IMR-90 (cell line): ENCODE results near the gene RFPL1. TPM values are rescaled to one million over a fixed set of nuclear protein-coding genes. Genes with fewer than 3 reads are reported as not detected.

Experiments used
- ATAC-seq: fragments of 200-7000 bp; cut with Tn5 transposase; 2 replicates; pipeline ENCODE4 v1.9.1; 2020; ENCODE audit warnings: low read depth, mild to moderate bottlenecking, moderate library complexity
- BruUV-seq: library from RNA; stranded (reverse); fragments of 400-500 nt; replicated peaks from 2 replicates; lab custom pipeline; 2021; lab: Mats Ljungman, UMichigan
- CTCF ChIA-PET: fragments of 300-600 bp; formaldehyde crosslinking; extraction: SDS; loops from one replicate; lab custom pipeline; 2021; ENCODE audit warnings: antibody characterized with exemption; lab: Yijun Ruan, JAX
- POLR2A ChIA-PET: fragments of 300-600 bp; sonication (Branson Sonifier 250); formaldehyde crosslinking; loops from one replicate; lab custom pipeline; 2022; ENCODE audit warnings: antibody characterized with exemption; ENCODE audit not compliant: unreplicated experiment; lab: Charles Lee
- DNase-seq: peaks from one replicate; pipeline ENCODE4 v3.0.0; 2013
- H2AFZ ChIP-seq: replicated peaks from 2 replicates; pipeline ENCODE3; 2013; ENCODE audit warnings: low read length, mild to moderate bottlenecking; ENCODE audit not compliant: poor library complexity
- H2AK5ac ChIP-seq: 2 replicates; pipeline ENCODE4 v1.6.1; 2013; ENCODE audit warnings: low read depth, low read length, inconsistent platforms
- H2AK9ac ChIP-seq: replicated peaks from 2 replicates; pipeline ENCODE3; 2013; ENCODE audit warnings: mild to moderate bottlenecking, low read depth, low read length, moderate library complexity; ENCODE audit not compliant: poor library complexity
- H2BK120ac ChIP-seq: 2 replicates; pipeline ENCODE4 v1.6.1; 2013; ENCODE audit warnings: low read depth, low read length, inconsistent platforms
- H2BK15ac ChIP-seq: 3 replicates; pipeline ENCODE4 v1.6.1; 2013; ENCODE audit warnings: low read depth, low read length, inconsistent platforms
- H2BK20ac ChIP-seq: 2 replicates; pipeline ENCODE4 v1.6.1; 2013; ENCODE audit warnings: low read depth, mild to moderate bottlenecking, inconsistent platforms, low read length, moderate library complexity
- H2BK5ac ChIP-seq: 2 replicates; pipeline ENCODE4 v1.6.1; 2013; ENCODE audit warnings: mild to moderate bottlenecking, low read depth, low read length, inconsistent platforms; ENCODE audit not compliant: poor library complexity, severe bottlenecking
- H3K14ac ChIP-seq: replicated peaks from 2 replicates; pipeline ENCODE4 v1.6.1; 2013; ENCODE audit warnings: low read depth, low read length, inconsistent platforms
- H3K18ac ChIP-seq: 2 replicates; pipeline ENCODE4 v1.6.1; 2013; ENCODE audit warnings: low read depth, low read length, control low read depth
- H3K23ac ChIP-seq: 2 replicates; pipeline ENCODE4 v1.6.1; 2013; ENCODE audit warnings: low read depth, low read length, inconsistent platforms
- H3K27ac ChIP-seq: 2 replicates; pipeline ENCODE4 v1.5.1; 2013; ENCODE audit warnings: mild to moderate bottlenecking, control low read depth, low read length; ENCODE audit not compliant: insufficient read depth
- H3K27me3 ChIP-seq: 2 replicates; pipeline ENCODE4 v1.6.1; 2013; ENCODE audit warnings: low read length; ENCODE audit not compliant: control insufficient read depth, insufficient read depth
- H3K36me3 ChIP-seq: 2 replicates; pipeline ENCODE4 v1.6.1; 2013; ENCODE audit warnings: low read length, mixed read lengths; ENCODE audit not compliant: control insufficient read depth, insufficient read depth
- H3K4ac ChIP-seq: 2 replicates; pipeline ENCODE4 v1.6.1; 2013; ENCODE audit warnings: low read depth, low read length, inconsistent platforms
- H3K4me1 ChIP-seq: 2 replicates; pipeline ENCODE4 v1.6.1; 2013; ENCODE audit warnings: low read length, mixed read lengths; ENCODE audit not compliant: control insufficient read depth, insufficient read depth
- H3K4me2 ChIP-seq: 2 replicates; pipeline ENCODE4 v1.6.1; 2013; ENCODE audit warnings: low read depth, mild to moderate bottlenecking, control low read depth, low read length, moderate library complexity
- H3K4me3 ChIP-seq: 2 replicates; pipeline ENCODE4 v1.5.1; 2013; ENCODE audit warnings: low read depth, mild to moderate bottlenecking, control low read depth, low read length, moderate library complexity; ENCODE audit not compliant: insufficient read depth
- H3K56ac ChIP-seq: 2 replicates; pipeline ENCODE4 v1.6.1; 2013; ENCODE audit warnings: low read length, inconsistent platforms; ENCODE audit not compliant: insufficient read depth; ENCODE audit errors: extremely low read depth
- H3K79me1 ChIP-seq, 2 experiments: 2 replicates each; pipeline ENCODE4 v1.6.1; 2013; ENCODE audit warnings: low read length in 2 of 2, inconsistent platforms in 1 of 2, low read depth in 1 of 2
- H3K9ac ChIP-seq: 2 replicates; pipeline ENCODE4 v1.6.1; 2013; ENCODE audit warnings: low read depth, low read length, control low read depth
- H3K9me1 ChIP-seq: 2 replicates; pipeline ENCODE4 v1.6.1; 2013; ENCODE audit warnings: low read length, inconsistent platforms; ENCODE audit not compliant: insufficient read depth
- H3K9me3 ChIP-seq: 2 replicates; pipeline ENCODE4 v1.6.1; 2013; ENCODE audit warnings: low read length; ENCODE audit not compliant: control insufficient read depth, insufficient read depth
- H4K20me1 ChIP-seq: 2 replicates; pipeline ENCODE4 v1.6.1; 2013; ENCODE audit warnings: low read length, inconsistent platforms; ENCODE audit not compliant: insufficient read depth
- H4K5ac ChIP-seq: 2 replicates; pipeline ENCODE4 v1.6.1; 2013; ENCODE audit warnings: mild to moderate bottlenecking, low read depth, low read length, control low read depth
- H4K8ac ChIP-seq, 2 experiments: 2 replicates each; pipeline ENCODE4 v1.6.1; 2013; ENCODE audit warnings: low read depth in 2 of 2, low read length in 2 of 2, control low read depth in 1 of 2, inconsistent platforms in 1 of 2
- H4K91ac ChIP-seq: 2 replicates; pipeline ENCODE4 v1.6.1; 2013; ENCODE audit warnings: low read depth, low read length, inconsistent platforms; ENCODE audit not compliant: insufficient read depth
- BHLHE40 ChIP-seq: fragments of 150-350 bp; IDR thresholded peaks from 2 replicates; pipeline ENCODE4 v1.6.1; 2016; ENCODE audit warnings: mild to moderate bottlenecking, low read depth, low read length
- CEBPB ChIP-seq: IDR thresholded peaks from 2 replicates; pipeline ENCODE4 v1.6.1; 2012; ENCODE audit warnings: low read depth, low read length, improper control_type of control experiment
- CHD1 ChIP-seq: IDR thresholded peaks from 2 replicates; pipeline ENCODE4 v1.6.1; 2012; ENCODE audit warnings: low read depth, low read length, improper control_type of control experiment
- FOS ChIP-seq: fragments of 150-350 bp; IDR thresholded peaks from 2 replicates; pipeline ENCODE4 v1.6.1; 2016; ENCODE audit warnings: low read depth, low read length
- MAFK ChIP-seq: IDR thresholded peaks from 2 replicates; pipeline ENCODE4 v1.6.1; 2012; ENCODE audit warnings: low read depth, low read length, improper control_type of control experiment
- MAZ ChIP-seq: IDR thresholded peaks from 2 replicates; pipeline ENCODE4 v1.6.1; 2012; ENCODE audit warnings: low read depth, mild to moderate bottlenecking, low read length, improper control_type of control experiment, moderate library complexity, borderline replicate concordance
- MXI1 ChIP-seq: IDR thresholded peaks from 2 replicates; pipeline ENCODE4 v1.6.1; 2012; ENCODE audit warnings: low read depth, mild to moderate bottlenecking, low read length, moderate library complexity, borderline replicate concordance
- NFE2L2 ChIP-seq: fragments of 150-350 bp; IDR thresholded peaks from 2 replicates; pipeline ENCODE4 v1.6.1; 2016; ENCODE audit warnings: low read depth, mild to moderate bottlenecking, low read length
- POLR2A ChIP-seq: IDR thresholded peaks from 2 replicates; pipeline ENCODE4 v1.6.1; 2012; ENCODE audit warnings: mild to moderate bottlenecking, low read depth, low read length
- RAD21 ChIP-seq: IDR thresholded peaks from 2 replicates; pipeline ENCODE4 v1.6.1; 2012; ENCODE audit warnings: low read length, improper control_type of control experiment
- RCOR1 ChIP-seq: IDR thresholded peaks from 2 replicates; pipeline ENCODE4 v1.6.1; 2012; ENCODE audit warnings: mild to moderate bottlenecking, low read length, improper control_type of control experiment; ENCODE audit not compliant: insufficient replicate concordance
- RFX5 ChIP-seq: IDR thresholded peaks from 2 replicates; pipeline ENCODE4 v1.8.0; 2012; ENCODE audit warnings: low read depth, mild to moderate bottlenecking, low read length, moderate library complexity
- SMC3 ChIP-seq: fragments of 150-350 bp; IDR thresholded peaks from 2 replicates; pipeline ENCODE4 v1.6.1; 2016; ENCODE audit warnings: low read depth, mild to moderate bottlenecking, antibody characterized with exemption, low read length, moderate library complexity
- USF2 ChIP-seq: fragments of 150-350 bp; IDR thresholded peaks from 2 replicates; pipeline ENCODE4 v1.6.1; 2017; ENCODE audit warnings: mild to moderate bottlenecking, antibody characterized with exemption, low read length, low read depth
- WGBS, 2 experiments: methylation state at CpG; one replicate each; pipeline versions ENCODE4 v1.1.5 to v1.1.7; 2013; ENCODE audit warnings: missing lambda C conversion rate in 2 of 2; ENCODE audit not compliant: insufficient read length in 1 of 2; ENCODE audit errors: extremely low coverage in 2 of 2; 5-methylcytosine and 5-hydroxymethylcytosine counted together
- dilution Hi-C: fragments of 300-500 bp; cut with HindIII; formaldehyde crosslinking; loops from one replicate; pipeline ENCODE4 v1.14.3; 2018; ENCODE audit warnings: low sequenced_read_pairs; ENCODE audit not compliant: unreplicated experiment
- in situ Hi-C: fragments of 300-500 bp; cut with MboI; formaldehyde crosslinking; loops from 3 replicates; pipeline ENCODE4 v1.14.3; 2019; ENCODE audit warnings: low sequenced_read_pairs, inconsistent platforms, mixed read lengths
- intact Hi-C: fragments of 100-400 bp; cut with micrococcal nuclease; formaldehyde crosslinking; loops from 2 replicates; pipeline ENCODE4 v1.10.0; 2022
- polyA plus RNA-seq, 3 experiments: library from polyadenylated mRNA; depleted of rRNA; stranded (reverse); fragments of >200 nt; gene quantifications; 2 replicates each; pipeline ENCODE4 v1.2.3, GENCODE V29; 2012; ENCODE audit warnings: low replicate concordance in 1 of 3
- total RNA-seq: library from RNA; depleted of rRNA; stranded (reverse); fragments of >200 nt; gene quantifications from 2 replicates; pipeline ENCODE4 v1.2.3, GENCODE V29; 2012
- TF ChIP-seq, protein P1 (sequence below): fragments of 150-350 bp; IDR thresholded peaks from 2 replicates; pipeline ENCODE4 v1.6.1; 2016; ENCODE audit warnings: low read depth, mild to moderate bottlenecking, low read length, moderate library complexity, borderline replicate concordance

The RFPL1 gene
- total and polyA plus RNA-seq, 2 of the 4 experiments (the other 2 are of a cell fraction): not detected

DNA sequence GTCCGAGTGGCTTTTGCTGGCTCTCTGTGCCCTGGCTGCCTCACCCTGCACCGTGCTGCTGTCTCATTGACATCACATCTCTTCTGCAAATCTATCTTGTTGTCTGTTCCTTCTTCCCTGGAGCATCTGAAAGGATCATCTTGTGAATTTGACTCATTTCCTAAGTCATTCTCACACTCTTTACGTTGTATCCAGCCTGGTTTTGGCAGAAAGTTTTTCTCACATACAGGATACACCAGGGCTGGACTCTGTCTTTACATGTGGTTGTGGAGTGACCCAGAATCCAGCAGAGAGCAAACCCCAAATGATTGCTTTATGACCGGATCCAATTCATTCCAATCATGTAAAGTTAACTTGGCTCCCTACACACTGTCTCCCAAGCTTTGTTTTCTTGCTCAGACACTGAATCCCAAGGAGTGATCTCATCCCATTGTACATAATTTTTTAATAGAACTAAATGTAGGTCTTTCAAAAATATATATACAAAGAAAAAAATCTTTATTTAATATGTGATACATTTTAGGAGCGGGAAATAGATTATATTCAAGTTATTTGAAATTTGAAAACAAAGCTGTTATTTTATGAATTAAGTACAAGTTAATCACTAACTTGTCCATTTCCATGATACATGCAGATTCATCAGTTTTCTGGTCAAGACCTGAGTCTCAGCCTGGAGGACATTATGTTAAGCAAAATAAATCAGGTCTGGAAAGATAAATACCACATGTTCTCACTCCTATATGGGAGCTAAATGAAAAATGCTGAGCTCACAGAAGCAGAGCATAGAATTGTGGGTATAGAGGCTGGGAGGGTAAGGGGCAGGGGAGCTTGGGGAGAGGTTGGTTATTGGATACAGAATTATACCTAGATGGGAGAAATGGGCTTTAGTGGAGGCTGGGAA, 2.9 kb upstream of the RFPL1 start:
- CTCF ChIA-PET: no interaction called here
- H2AFZ ChIP-seq: no peak overlapping the region
- H2BK15ac ChIP-seq: no peak overlapping the region
- H2BK120ac ChIP-seq: no peak overlapping the region
- H2AK5ac ChIP-seq: no peak overlapping the region
- H2BK20ac ChIP-seq: no peak overlapping the region
- H4K8ac ChIP-seq: no peak overlapping the region
- intact Hi-C loops: no loop called here
- in situ Hi-C loops: no loop called here
- H4K20me1 ChIP-seq: no peaks in the 10 kb centered on the region
- POLR2A ChIA-PET: no interaction called here
- no TSS peak for BruUV-seq
- DNase-seq (no peak), ATAC-seq (no peak)
- H2AK9ac ChIP-seq: no peak overlapping the region
- H3K23ac ChIP-seq: no peak overlapping the region
- H3K4me2 ChIP-seq: no peak overlapping the region
- TF ChIP-seq USF2: no peak
- no peak for TF ChIP-seq FOS
- TF ChIP-seq MAZ: no peak
- no peak for TF ChIP-seq BHLHE40
- TF ChIP-seq CEBPB: no peak
- no peak for TF ChIP-seq CHD1
- no peak for TF ChIP-seq RFX5
- TF ChIP-seq RCOR1: no peak
- TF ChIP-seq MAFK: no peak
- TF ChIP-seq RAD21: no peak
- no peak for TF ChIP-seq SMC3
- TF ChIP-seq MXI1: no peak
- TF ChIP-seq, protein P1, sequence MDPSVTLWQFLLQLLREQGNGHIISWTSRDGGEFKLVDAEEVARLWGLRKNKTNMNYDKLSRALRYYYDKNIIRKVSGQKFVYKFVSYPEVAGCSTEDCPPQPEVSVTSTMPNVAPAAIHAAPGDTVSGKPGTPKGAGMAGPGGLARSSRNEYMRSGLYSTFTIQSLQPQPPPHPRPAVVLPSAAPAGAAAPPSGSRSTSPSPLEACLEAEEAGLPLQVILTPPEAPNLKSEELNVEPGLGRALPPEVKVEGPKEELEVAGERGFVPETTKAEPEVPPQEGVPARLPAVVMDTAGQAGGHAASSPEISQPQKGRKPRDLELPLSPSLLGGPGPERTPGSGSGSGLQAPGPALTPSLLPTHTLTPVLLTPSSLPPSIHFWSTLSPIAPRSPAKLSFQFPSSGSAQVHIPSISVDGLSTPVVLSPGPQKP: no peak
- no peak for TF ChIP-seq POLR2A
- TF ChIP-seq NFE2L2: no peak
- no peak overlapping the region for H3K14ac ChIP-seq
- H3K9me3 ChIP-seq: no peaks in the 10 kb centered on the region
- H3K27ac ChIP-seq: no peak overlapping the region
- no peak overlapping the region for H3K56ac ChIP-seq
- H3K79me1 ChIP-seq: no peaks in the 10 kb centered on the region
- 14% methylated on average over 1 of the region's 5 CpGs; no CpG with 5 or more reads in 1 of the 2 experiments for WGBS, 2 experiments
- H3K4ac ChIP-seq: no peak overlapping the region
- dilution Hi-C loops: no loop called here
- H3K36me3 ChIP-seq: no peaks in the 10 kb centered on the region
- H3K27me3 ChIP-seq: peaks cover 42% of the 10 kb centered on the region
- H2BK5ac ChIP-seq: no peak overlapping the region
- no peak overlapping the region for H3K9ac ChIP-seq
- no peak overlapping the region for H4K91ac ChIP-seq
- no peak overlapping the region for H3K18ac ChIP-seq
- H3K4me3 ChIP-seq: no peak overlapping the region
- no peaks in the 10 kb centered on the region for H3K9me1 ChIP-seq
- H3K4me1 ChIP-seq: no peaks in the 10 kb centered on the region
- H4K5ac ChIP-seq: no peak overlapping the region
